Stomach smooth muscle (tissue), 2 donors: ENCODE measurements around the gene NUAK1.
"Not testable (repeated sequence)": the region's sequence is repeated elsewhere in the genome, so short reads cannot be mapped to it uniquely, and the experiment has no call there.

Source experiments
- H3K27ac ChIP-seq: one replicate; pipeline ENCODE4 v1.7.0; 2013; ENCODE audit warnings: mild to moderate bottlenecking, low read length, inconsistent platforms
- H3K27me3 ChIP-seq, 2 donors: one replicate each; pipeline ENCODE4 v1.7.0; 2013; ENCODE audit warnings: low read length in 2 of 2; ENCODE audit not compliant: insufficient read depth in 2 of 2, control insufficient read depth in 1 of 2
- H3K36me3 ChIP-seq, 2 donors: one replicate each; pipeline ENCODE4 v1.7.0; 2013; ENCODE audit warnings: low read length in 2 of 2; ENCODE audit not compliant: control insufficient read depth in 2 of 2, insufficient read depth in 2 of 2
- H3K4me1 ChIP-seq: one replicate; pipeline ENCODE4 v1.7.0; 2013; ENCODE audit warnings: low read length; ENCODE audit not compliant: control insufficient read depth, insufficient read depth
- H3K4me3 ChIP-seq, 2 donors: one replicate each; pipeline ENCODE4 v1.7.0; 2013; ENCODE audit warnings: low read length in 2 of 2
- H3K9ac ChIP-seq, 2 donors: one replicate each; pipeline ENCODE4 v1.7.0; 2013; ENCODE audit warnings: low read length in 2 of 2, mild to moderate bottlenecking in 1 of 2
- H3K9me3 ChIP-seq, 2 donors: one replicate each; pipeline ENCODE4 v1.7.0; 2013; ENCODE audit warnings: low read length in 2 of 2; ENCODE audit not compliant: control insufficient read depth in 2 of 2
- donor health status: healthy.
- donor health status: Pancreatic carcinoma.

Gene NUAK1

GRCh38 chr12:106147956-106148355 is 9.2 kb upstream of the NUAK1 start:
- Histone ChIP-seq H3K27me3 (no peaks in the 10 kb centered on the region), H3K9ac (peak overlapping the region in 1 of 2 donors; percentile 21), H3K4me1 (peaks cover 11% of the 10 kb centered on the region), H3K9me3 (no peaks in the 10 kb centered on the region), H3K36me3 (no peaks in the 10 kb centered on the region), H3K27ac (no peak overlapping the region), H3K4me3 (peak overlapping the region in 1 of 2 donors; percentile 49)

- H3K4me3 ChIP-seq = no peak overlapping the region
- no peaks in the 10 kb centered on the region for H3K9me3 ChIP-seq
- no peak overlapping the region for H3K9ac ChIP-seq
- no peaks in the 10 kb centered on the region for H3K36me3 ChIP-seq
- H3K27me3 ChIP-seq = no peaks in the 10 kb centered on the region
- H3K27ac ChIP-seq = no peak overlapping the region
- peaks cover 15% of the 10 kb centered on the region for H3K4me1 ChIP-seq
Observed at GRCh38 chr12:106146987-106147386, 8.2 kb upstream of the NUAK1 start.

GRCh38 chr12:106145539-106146447 is 7.0 kb upstream of the NUAK1 start:
- Histone ChIP-seq H3K4me3 (no peak overlapping the region), H3K27me3 (no peaks in the 10 kb centered on the region), H3K9me3 (no peaks in the 10 kb centered on the region), H3K27ac (no peak overlapping the region), H3K4me1 (peaks cover 17% of the 10 kb centered on the region), H3K9ac (no peak overlapping the region), H3K36me3 (no peaks in the 10 kb centered on the region)

GRCh38 chr12:106144847-106145246 is 6.1 kb upstream of the NUAK1 start:
- peaks cover 25% of the 10 kb centered on the region for H3K4me1 ChIP-seq

GRCh38 chr12:106142591-106143261 is 4.0 kb upstream of the NUAK1 start:
- H3K9ac ChIP-seq = no peak overlapping the region
- H3K4me1 ChIP-seq = peaks cover 33% of the 10 kb centered on the region
- no peak overlapping the region for H3K27ac ChIP-seq

More at GRCh38 chr12:106144847-106145246, 6.1 kb upstream of the NUAK1 start:
- Histone ChIP-seq H3K36me3 (no peaks in the 10 kb centered on the region), H3K9ac (no peak overlapping the region), H3K27ac (no peak overlapping the region), H3K9me3 (no peaks in the 10 kb centered on the region), H3K27me3 (no peaks in the 10 kb centered on the region), H3K4me3 (no peak overlapping the region)

GRCh38 chr12:106141920-106142319 is 3.2 kb upstream of the NUAK1 start:
- not testable (repeated sequence) for H3K9ac ChIP-seq, H3K27me3 ChIP-seq, H3K36me3 ChIP-seq, H3K4me3 ChIP-seq, H3K9me3 ChIP-seq, H3K27ac ChIP-seq
- H3K4me1 ChIP-seq = peaks cover 41% of the 10 kb centered on the region

More at GRCh38 chr12:106142591-106143261, 4.0 kb upstream of the NUAK1 start:
- Histone ChIP-seq H3K9me3 (no peaks in the 10 kb centered on the region), H3K4me3 (no peak overlapping the region), H3K27me3 (no peaks in the 10 kb centered on the region), H3K36me3 (no peaks in the 10 kb centered on the region)

- Histone ChIP-seq H3K9ac (no peak overlapping the region), H3K9me3 (no peaks in the 10 kb centered on the region), H3K27ac (no peak overlapping the region), H3K36me3 (no peaks in the 10 kb centered on the region), H3K4me3 (no peak overlapping the region), H3K27me3 (no peaks in the 10 kb centered on the region), H3K4me1 (peaks cover 45% of the 10 kb centered on the region)
Observed at GRCh38 chr12:106141452-106141851, 2.7 kb upstream of the NUAK1 start.

GRCh38 chr12:106141003-106141402 is 2.2 kb upstream of the NUAK1 start:
- peaks cover 47% of the 10 kb centered on the region for H3K4me1 ChIP-seq
- no peak overlapping the region for H3K9ac ChIP-seq
- H3K27ac ChIP-seq = no peak overlapping the region

GRCh38 chr12:106140223-106140986 is 1.7 kb upstream of the NUAK1 start:
- Histone ChIP-seq H3K27me3 (no peaks in the 10 kb centered on the region), H3K9me3 (no peaks in the 10 kb centered on the region), H3K4me1 (peaks cover 52% of the 10 kb centered on the region), H3K4me3 (peak overlapping the region; percentile 59 to 85), H3K27ac (peak overlapping the region; percentile 92), H3K36me3 (no peaks in the 10 kb centered on the region), H3K9ac (peak overlapping the region; percentile 77 to 91)

More at GRCh38 chr12:106141003-106141402, 2.2 kb upstream of the NUAK1 start:
- H3K27me3 ChIP-seq = no peaks in the 10 kb centered on the region
- H3K9me3 ChIP-seq = no peaks in the 10 kb centered on the region
- H3K36me3 ChIP-seq = no peaks in the 10 kb centered on the region
- no peak overlapping the region for H3K4me3 ChIP-seq

- no peaks in the 10 kb centered on the region for H3K36me3 ChIP-seq
- H3K4me1 ChIP-seq = peaks cover 54% of the 10 kb centered on the region
- H3K9ac ChIP-seq = peak overlapping the region; percentile 77 to 91
- H3K27me3 ChIP-seq = no peaks in the 10 kb centered on the region
- no peaks in the 10 kb centered on the region for H3K9me3 ChIP-seq
- H3K4me3 ChIP-seq = peak overlapping the region; percentile 59 to 85
- H3K27ac ChIP-seq = peak overlapping the region; percentile 92
Observed at GRCh38 chr12:106139422-106140171, 843 bp upstream of the NUAK1 start.
